Activated CD8-positive, alpha-beta memory T cell treated with anti-CD3 and anti-CD28 coated beads for 4 hours (primary cell): ENCODE data around the gene FOLR2.

Source experiments
- DNase-seq, 2 donors: peaks; one replicate each; pipeline ENCODE4 v3.0.0-alpha.2; 2020; ENCODE audit warnings: low read depth in 2 of 2

Gene FOLR2

DNA sequence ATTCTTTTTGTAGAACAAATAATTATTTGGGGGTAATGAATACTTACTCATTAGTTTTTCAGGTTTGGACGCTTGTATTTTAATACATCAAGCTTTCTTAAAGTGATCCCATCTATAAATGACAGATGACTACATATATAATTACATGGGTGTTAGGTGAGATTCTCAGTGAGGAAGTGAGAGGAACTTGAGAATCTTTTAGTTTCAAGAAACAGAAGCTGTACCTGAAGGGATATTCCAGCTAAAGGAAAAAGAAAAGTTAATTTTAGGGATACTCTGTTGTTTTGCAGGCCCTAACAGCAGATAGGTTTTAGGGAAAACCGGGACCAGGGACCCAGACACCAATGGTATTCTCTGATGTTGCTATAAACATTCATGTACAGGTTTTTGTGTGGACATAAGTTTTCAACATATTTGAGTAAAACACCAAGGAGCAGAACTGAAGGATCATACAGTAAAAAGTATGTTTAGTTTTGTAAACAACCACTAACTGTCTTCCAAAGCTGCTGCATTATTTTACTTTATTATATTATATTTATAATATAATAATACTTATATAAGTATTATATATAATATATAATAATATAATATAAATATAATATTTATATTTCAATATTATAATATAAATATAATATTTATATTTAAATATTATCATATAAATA is 51.5 kb downstream of the FOLR2 start:
- no peak for DNase-seq
